ENCODE results near the gene MYLK4.

GRCh38 chr6:2729921-2730320 lies 20.8 kb downstream of the MYLK4 start:
- TF ChIP-seq YY1 (IDR thresholded peaks at IDR 0.05; ENCODE audit: insufficient read depth, insufficient read length) = no peak
- no peak for TF ChIP-seq ZNF274 (IDR thresholded peaks at IDR 0.05; ENCODE audit: low read depth, low read length)

Data from NT2/D1 (cell line).